GM12864 (cell line): ENCODE data around the gene L3MBTL3.

Source experiments
- DNase-seq: peaks from one replicate; pipeline ENCODE4 v3.0.0-alpha.2; 2011; ENCODE audit warnings: low read depth
- H3K4me3 ChIP-seq: 2 replicates; pipeline ENCODE4 v1.5.1; 2011; ENCODE audit warnings: mild to moderate bottlenecking, low read depth, low read length, control low read depth
- TF ChIP-seq, protein P1 (sequence below): IDR thresholded peaks from 2 replicates; pipeline ENCODE4 v1.5.1; 2011; ENCODE audit warnings: low read depth, mild to moderate bottlenecking, moderate library complexity, low read length, control low read depth, inconsistent platforms; ENCODE audit errors: missing control alignments

L3MBTL3 gene

DNA sequence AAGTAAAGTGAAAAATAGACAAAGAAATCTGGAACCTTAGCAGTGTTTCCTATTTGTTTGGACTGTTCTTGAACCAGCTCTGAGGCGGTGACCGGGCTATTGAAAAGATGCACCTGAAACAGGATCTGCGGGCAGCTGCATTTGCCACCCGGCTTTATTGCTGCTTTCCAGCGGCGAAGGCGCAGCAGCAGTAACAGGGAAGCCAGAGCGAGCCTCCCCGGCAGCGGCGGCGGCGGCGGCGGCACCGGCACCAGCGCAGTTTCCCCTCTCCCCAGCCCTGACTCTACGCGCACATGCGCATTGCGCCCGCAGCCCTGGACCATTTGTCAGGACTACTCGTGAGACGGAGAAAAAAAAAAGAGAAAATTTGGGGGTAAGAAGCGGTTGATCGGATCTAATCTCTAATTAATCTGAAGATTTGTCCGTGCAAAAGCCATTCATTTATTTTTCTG lies at the start of gene L3MBTL3:
TSS of gene L3MBTL3 (plus strand) at position 290 of the 452 bp plus-strand sequence. CDS start 24,119 bp downstream, outside the sequence.
- DNase-seq = peak; percentile 37
- H3K4me3 ChIP-seq = peak within 1 kb of the TSS; percentile 69
- TF ChIP-seq, protein P1, sequence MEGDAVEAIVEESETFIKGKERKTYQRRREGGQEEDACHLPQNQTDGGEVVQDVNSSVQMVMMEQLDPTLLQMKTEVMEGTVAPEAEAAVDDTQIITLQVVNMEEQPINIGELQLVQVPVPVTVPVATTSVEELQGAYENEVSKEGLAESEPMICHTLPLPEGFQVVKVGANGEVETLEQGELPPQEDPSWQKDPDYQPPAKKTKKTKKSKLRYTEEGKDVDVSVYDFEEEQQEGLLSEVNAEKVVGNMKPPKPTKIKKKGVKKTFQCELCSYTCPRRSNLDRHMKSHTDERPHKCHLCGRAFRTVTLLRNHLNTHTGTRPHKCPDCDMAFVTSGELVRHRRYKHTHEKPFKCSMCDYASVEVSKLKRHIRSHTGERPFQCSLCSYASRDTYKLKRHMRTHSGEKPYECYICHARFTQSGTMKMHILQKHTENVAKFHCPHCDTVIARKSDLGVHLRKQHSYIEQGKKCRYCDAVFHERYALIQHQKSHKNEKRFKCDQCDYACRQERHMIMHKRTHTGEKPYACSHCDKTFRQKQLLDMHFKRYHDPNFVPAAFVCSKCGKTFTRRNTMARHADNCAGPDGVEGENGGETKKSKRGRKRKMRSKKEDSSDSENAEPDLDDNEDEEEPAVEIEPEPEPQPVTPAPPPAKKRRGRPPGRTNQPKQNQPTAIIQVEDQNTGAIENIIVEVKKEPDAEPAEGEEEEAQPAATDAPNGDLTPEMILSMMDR = no peak

DNA sequence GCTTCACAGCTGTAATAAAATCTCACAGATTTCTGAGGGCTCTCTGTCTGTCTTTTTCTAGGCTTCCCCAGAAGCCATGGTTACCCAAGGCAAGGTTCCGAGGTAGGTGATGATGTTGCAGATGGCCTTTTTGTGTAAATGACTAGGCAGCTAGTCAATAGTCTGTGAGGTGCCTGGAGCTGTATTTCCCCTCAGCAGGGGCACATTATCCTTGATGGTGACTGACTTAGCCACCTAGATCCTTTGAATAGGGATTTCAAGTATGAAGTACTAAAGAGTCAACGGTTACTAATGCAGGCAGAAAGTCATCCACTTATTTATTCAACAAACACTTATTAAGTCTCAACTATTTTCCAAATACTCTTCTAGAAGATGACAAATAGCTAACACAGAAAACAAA lies 49.3 kb upstream of the L3MBTL3 start:
- H3K4me3 ChIP-seq = no peak overlapping the region
- no peak for DNase-seq
- TF ChIP-seq, protein P1 = no peak

DNA sequence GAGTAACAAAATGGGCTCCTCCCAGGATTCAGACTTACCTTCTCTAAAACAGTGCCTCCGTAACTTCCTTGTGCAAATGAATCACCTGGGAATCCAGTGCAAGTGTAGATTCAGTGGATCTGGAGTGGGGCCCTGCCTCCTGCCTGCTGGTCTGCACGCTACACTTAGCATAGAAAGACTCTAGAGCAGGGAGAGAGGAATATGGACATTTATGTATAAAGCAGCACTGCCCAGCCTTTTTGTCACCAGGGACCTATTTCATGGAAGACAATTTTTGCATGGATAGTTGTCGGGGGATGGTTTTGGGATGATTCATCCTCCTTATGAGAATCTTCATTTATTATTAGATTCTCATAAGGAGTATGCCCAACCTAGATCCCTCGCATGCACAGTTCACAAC lies 42.3 kb upstream of the L3MBTL3 start:
- no peak for DNase-seq
- TF ChIP-seq, protein P1 = no peak
- no peak overlapping the region for H3K4me3 ChIP-seq

- no peak for DNase-seq
- TF ChIP-seq, protein P1 = no peak
- H3K4me3 ChIP-seq = no peak overlapping the region
Observed at GRCh38 chr6:129978148-129978916, 40.0 kb upstream of the L3MBTL3 start.

DNA sequence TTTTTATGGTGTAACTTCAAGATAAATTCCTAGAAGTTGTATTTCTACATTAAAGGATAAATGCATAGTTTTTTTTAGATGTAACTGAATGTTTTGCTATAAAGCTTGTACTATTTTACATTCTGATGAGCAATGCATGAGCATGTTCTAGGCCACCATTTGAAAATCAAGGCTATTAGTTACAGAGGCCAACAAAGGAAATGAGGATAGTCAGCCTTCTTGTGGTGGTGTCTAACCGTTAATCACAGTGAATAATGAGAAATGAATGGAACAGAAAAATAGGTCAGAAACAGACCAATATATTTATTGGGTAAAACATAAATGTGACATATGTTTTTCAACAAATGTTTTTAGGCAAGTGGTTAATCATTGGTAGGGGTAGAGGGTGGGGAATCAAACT lies 37.6 kb upstream of the L3MBTL3 start:
- TF ChIP-seq, protein P1 = no peak
- no peak overlapping the region for H3K4me3 ChIP-seq
- DNase-seq = no peak

DNA sequence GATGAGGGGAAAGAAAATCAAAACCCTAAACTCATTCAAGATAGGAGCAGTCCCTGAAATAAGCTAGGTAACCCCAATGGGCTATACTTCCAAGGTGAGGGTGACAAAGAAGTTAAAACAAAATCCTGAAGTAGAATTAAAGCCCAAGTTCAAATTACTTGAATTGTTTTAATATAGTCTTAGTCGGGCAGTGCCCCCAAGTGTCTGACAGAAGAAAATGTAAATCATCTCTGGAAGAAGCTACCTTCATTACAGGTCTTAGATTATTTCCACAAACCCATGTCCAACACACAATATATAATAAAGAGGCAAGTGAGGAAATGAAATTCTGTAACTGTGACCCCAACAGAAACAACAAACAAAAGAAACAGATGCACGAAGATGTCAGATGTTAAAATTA lies 36.8 kb upstream of the L3MBTL3 start:
- H3K4me3 ChIP-seq = no peak overlapping the region
- no peak for DNase-seq
- TF ChIP-seq, protein P1 = no peak

DNA sequence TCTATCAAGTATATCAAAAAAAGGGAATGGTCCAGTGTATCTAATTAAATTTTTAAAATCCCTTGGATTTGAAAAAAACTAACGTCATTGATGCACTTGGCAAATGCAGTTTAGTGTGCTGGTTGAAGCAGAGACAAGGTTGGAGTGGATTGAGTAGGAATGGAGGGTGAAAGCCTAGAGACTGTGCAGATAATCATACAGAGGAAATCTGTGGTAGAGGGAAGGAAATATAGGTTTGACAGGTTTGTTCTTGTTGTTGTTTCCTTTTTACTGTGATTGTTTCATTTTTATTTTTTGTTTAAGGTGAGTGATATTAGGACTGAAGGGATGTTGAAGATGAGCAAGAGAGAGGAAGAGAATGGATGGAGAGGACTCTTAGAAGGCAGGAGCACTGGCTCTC lies 29.0 kb upstream of the L3MBTL3 start:
- TF ChIP-seq, protein P1 = no peak
- no peak overlapping the region for H3K4me3 ChIP-seq
- no peak for DNase-seq
